Activated CD8-positive, alpha-beta memory T cell treated with anti-CD3 and anti-CD28 coated beads for 1 hour (primary cell): ENCODE results near the gene MTUS2.
"Not testable (repeated sequence)": the region's sequence is repeated elsewhere in the genome, so short reads cannot be mapped to it uniquely, and the experiment has no call there.

Experiments used
- DNase-seq, 2 donors: peaks; one replicate each; pipeline ENCODE4 v3.0.0-alpha.2; 2020; ENCODE audit warnings: low read depth in 1 of 2; ENCODE audit errors: extremely low read depth in 1 of 2

MTUS2 gene

DNA sequence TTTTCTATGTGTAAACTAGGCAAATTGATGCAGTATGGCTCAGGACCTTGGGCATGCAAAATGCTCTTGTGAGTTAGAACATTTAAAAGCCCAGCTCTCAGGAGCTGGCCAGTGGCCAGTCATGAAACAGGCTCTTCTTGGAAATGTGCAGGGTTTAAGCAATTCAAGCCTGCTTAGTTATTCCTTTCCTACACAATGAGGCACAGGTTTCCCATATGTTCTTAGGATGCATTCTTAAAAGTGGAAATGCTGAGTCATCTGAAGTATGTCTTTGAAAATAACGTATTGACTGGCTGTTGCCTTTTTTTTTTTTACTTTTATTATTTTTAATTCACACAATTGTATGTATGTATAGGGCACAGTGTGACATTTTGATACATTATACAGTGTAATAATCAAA, 474.7 kb downstream of the MTUS2 start:
- no peak for DNase-seq

DNA sequence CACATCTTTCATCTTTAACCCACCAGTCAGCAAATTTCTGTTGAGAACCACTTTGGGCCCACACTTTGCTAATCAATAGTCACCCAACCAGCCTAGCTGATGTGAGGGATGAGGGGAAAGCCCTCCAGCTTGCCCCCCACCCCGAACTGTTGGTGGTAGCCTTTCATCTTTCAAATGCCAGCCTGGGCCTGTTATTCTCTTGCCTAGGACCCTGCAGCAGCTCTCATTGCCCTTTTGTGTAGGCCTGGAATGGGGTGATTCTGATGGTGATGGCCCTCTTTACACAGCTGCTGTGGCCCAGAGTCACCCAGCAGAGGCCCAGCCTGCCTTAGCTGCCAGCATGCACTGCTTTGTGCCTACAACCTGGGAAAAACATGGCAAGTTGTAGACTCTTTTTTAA, 480.9 kb downstream of the MTUS2 start:
- DNase-seq = no peak

DNA sequence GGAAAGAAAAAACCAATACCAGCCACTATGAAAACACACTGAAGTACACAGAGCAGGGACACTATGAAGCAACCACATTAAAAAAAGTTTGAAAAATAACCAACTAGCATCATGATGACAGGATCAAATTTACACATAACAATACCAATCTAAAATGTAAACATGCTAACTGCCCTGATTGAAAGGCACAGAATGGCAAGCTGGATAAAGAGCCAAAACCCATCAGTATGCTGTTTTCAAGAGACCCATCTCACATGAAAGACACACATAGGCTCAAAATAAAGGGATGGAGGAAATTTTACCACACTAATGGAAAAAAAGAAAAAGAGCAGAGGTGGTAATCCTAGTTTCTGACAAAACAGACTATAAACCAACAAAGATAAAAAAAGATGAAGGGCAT, 484.0 kb downstream of the MTUS2 start:
- DNase-seq = no peak

DNA sequence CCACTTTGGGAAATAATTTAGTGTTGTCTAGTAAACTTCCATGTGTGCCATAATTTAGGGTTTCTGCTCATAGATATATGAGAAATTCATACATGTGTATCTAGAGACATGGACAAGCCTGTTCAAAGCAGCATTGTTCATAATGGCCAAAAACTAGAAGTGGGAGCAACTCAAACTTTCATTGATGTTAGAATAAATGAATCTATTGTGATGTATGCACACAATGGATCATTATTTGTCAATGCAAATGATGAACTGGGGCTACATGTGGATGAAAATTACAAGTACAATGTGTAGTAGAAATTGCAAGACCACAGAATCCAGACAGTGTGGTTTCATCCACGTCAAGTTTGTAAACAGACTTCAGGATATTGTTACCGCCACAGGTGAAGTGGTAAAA, 490.7 kb downstream of the MTUS2 start:
- no peak for DNase-seq

DNA sequence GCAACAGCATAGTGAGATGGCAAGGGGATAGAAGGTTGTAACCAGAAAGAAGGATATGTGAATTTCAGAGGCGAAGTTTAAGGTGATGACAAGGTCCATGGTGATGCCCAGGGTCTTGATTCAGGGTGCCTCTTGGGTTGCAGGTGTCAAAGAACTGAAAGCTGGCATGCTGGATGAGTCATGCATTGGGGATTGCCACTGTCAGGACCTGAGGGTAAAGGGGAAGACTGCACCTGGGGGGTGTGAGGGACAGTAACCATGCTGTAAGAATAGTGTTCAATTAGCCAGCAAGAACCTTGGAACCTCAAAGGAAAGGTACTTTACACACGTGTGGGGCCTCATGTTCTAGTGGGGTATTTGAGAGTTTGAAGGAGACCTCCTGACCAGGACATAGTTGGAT, 495.7 kb downstream of the MTUS2 start:
- DNase-seq = no peak

DNA sequence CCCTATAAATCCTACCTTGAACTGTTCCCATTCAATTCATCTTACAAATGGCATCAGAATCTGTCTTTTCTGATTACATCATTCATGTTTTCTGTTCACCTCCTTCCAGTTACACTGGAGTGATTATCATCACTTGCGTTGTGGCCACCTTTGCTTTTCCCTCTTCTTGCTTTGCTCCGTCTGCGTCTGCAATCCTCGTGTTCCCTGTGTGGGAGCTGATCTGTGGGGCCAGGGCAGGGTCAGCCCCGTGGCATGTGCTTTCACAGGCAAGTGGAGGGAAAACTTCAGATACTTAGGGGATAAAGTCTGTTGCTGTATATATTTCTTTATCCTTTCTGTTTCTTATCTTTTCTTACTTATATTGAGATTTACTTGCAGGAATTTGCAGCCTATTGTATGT, 497.7 kb downstream of the MTUS2 start:
- DNase-seq = no peak

DNA sequence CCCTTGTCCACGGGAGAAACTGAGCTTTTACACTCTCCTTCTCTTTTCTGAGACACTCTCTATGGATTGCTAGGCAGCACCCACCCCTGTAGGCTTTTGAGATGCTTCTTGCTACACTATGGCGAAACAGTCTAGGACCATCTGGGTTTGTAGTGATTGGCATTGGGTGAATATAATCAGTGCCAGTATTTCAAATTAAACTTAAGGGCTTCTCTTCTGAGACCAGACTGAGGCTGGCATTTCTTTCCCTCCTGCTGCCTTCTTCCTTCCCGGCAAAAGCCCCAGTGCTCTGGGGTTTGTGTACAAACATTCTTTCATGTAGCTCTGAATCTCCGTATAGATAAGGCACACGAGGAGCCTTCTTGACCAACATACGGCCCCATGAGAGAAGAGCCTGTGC, 498.6 kb downstream of the MTUS2 start:
- DNase-seq = no peak

DNA sequence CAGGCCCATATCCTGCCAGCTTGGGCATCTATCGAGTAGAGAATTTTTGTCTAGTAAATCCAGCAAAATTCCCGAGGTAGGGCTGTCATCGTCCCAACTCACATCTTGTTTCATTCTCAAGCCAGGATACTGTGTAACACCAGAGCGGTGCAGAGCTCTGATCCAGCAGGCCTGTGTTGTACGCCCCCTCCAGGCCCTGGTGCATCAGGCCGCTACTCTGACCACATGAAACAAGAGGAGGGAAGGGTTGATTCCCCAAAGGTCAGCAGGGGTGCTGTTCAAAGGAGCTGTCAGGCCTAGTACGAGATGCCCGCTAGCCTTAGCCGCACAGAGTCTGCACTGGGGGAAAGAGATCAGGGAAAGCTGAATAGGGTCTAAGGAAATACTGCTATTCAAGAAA, 499.3 kb downstream of the MTUS2 start:
- no peak for DNase-seq

DNA sequence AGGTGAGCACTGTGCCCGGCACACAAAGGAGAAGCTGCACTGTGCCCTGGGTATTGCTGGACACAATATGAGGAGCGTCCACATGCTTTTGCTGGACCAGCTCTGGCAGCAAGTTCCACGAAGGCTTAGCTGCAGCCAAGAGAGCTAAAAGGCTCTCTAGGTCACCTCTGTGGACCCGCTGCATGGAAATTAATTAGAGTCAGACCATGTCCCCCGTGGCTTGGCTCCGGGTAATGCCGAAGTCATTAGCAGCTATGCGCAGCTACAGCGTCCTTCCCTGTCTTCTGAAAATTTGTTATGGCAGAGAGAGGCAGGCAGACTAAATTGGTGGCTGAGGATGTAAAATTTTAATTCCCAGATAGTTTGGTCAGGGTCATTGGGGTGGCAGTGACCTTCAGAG, 503.8 kb downstream of the MTUS2 start:
- DNase-seq = no peak

DNA sequence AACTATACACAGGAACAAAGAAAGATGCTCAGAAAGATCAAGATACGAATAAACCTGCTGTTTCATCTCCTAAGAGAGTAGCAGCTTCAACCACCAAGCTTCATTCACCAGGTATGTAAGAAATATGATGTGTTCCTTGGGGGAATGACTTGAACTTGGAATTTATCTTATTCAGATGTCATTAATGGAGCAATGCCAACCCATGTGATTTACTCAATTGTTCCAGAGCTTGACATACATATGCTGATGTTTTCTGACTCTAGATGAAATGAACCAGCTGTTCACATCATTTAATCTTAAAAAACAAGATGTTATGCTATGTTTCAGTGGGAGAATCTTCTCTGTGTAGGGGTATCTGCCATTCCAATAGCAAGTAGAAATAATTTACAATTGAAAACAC, 504.5 kb downstream of the MTUS2 start:
- DNase-seq = no peak

DNA sequence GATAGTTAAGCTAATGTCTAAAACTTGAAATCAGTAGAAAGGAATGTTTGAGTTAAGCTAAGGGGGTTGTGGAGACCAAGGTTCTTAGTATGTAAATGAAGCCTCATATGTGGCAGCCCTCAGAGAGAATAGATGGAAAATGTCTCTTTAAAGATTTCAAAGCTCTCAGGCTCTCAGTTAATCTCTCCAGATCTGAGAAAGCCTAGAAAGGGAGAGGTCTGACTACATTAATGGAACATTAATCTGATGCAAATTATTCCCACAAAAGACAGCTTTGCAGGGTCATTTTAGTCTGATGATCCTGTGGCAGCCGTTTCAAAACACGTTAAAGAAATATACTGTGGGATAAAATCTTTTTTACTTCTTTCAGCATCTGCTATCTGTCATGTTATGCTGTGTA, 508.4 kb downstream of the MTUS2 start:
- DNase-seq = no peak

DNA sequence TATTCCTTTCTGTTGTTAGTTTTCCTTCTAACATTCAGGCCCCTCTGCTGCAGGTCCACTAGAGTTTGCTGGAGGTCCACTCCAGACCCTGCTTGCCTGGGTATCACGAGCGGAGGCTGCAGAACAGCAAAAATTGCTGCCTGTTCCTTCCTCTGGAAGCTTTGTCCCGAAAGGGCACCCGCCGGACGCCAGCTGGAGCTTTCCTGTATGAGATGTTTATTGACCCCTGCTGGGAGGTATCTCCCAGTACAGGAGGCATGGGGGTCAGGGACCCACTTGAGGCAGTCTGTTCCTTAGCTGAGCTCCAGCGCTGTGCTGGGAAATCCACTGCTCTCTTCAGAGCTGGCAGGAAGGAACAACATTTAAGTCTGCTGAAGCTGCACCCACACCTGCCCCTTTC, 516.2 kb downstream of the MTUS2 start:
- no peak for DNase-seq

DNA sequence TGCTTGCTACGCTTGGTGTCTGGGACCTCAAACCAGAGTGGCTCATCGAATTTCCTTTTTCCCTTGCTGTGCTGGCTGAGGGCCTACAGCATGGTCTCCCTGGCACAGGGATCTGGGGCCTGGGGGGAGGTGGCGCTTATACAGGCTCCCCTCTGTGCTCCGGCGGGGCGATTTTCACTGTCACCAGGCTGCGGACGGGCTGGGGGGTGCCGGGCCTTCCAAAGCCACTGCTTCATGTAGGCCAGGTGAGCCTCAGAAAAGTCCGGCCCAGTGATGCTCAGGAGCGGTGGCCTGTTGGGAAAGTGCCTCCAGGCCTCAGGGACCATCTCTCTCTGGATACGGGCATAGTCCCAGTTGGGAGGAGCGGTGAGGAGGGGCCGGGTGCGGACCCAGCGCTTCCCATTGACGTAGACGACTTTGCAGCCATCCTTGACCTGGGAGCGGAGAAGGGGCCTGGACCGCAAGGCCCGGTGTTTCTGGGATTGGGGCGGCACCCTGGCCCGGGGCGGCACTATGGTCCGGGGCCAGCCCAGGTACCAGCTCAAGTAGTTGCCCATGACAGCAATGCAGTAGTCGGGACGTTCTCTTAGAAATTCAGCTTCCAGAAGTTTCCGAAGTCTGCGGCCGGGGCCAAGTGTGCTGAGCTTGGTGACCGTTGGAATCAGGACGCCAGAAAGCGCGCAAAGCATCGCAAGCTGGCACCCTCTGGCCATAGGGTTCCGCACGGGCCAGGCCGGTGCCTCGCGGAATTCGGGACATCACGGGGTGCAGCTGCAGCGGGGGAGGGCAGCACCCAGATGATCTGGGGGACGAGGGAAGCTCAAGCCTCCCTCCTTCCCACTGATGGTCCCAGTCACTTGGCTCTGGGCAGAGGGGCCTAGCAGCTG, 519.5 kb downstream of the MTUS2 start:
- no peak for DNase-seq

DNA sequence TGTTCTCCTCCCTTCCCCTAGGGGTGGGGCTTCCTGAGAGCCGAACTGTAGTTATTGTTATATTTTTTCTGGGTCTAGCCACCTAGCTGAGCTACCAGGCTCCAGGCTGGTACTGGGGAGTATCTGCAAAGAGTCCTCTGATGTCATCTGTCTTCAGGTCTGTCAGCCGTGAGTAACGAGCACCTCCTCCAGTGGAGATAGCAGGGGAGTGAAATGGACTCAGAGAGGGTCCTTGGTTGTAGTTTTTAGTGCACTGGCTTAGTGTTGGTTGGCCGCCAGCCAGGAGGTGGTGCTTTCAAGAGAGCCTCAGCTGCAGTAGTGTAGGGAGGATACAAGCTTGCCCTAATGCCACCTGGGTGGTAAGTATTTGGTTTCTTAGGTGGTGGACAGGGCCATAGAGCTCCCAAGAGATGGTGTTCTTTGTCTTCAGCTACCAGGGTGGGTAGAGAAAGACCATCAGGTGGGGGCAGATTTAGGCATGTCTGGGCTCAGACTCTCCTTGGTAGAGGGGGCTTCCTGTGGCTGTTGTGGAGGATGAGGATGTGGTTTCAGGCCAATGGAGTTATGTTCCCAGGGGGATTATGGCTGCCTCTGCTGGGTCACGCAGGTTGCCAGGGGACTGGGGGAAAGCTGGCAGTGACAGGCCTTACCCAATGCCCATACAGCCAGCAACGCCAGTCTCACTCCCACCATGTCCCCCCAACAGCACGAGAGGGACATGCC, 525.9 kb downstream of the MTUS2 start:
- DNase-seq = not testable (repeated sequence)

DNA sequence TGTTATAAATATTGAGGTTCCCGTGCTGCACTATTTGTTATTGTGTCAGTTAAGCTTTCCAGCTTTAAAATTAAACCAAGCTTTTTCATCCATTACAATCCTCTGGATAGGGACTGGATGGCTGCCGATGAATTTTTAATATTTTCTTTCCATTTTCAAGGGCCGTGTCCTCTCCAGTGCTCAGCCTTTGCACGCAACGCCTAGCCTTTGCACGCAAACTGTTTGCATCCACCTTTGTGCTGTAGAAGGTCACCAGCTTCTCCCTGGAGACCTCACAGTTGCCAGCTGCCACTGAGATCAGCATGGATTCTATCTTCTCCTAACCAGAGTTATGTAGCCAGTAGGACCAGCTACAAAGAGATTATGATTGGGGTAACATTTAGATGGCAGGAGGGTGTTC, 534.9 kb downstream of the MTUS2 start:
- DNase-seq = no peak

DNA sequence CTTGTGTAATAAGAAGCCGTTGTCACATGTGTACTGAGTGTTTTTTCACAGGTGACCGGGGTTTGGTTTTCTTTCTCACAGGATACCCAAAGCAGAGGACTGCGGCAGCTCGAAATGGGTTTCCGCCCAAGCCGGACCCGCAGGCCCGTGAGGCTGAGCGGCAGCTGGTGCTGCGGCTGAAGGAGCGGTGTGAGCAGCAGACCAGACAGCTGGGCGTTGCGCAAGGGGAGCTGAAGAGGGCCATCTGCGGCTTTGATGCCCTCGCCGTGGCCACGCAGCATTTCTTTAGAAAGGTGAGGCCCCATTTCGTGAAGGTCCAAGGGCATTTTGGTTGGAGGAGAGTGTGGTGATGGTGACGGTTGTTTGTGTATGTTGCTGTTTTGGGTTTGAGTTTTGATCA, 539.0 kb downstream of the MTUS2 start:
- no peak for DNase-seq

DNA sequence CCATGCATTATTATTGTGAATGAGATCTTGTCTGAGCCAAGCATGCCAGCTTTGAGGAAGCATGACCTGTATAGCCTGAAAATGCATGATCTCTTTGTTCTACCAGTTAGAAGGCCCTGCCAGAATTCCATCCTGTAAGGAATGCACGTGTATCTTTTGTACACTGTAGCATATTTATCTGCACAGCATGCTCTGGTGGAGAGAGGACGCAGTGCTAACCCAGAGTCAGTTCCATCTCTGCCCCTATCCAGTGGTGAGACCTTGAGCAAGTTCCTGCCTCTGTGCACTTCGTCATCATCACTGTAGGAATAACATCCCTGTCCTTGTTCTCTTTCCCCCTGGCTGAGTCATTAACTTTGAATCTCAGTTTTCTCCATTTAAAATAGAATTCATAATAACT, 541.6 kb downstream of the MTUS2 start:
- DNase-seq = no peak

DNA sequence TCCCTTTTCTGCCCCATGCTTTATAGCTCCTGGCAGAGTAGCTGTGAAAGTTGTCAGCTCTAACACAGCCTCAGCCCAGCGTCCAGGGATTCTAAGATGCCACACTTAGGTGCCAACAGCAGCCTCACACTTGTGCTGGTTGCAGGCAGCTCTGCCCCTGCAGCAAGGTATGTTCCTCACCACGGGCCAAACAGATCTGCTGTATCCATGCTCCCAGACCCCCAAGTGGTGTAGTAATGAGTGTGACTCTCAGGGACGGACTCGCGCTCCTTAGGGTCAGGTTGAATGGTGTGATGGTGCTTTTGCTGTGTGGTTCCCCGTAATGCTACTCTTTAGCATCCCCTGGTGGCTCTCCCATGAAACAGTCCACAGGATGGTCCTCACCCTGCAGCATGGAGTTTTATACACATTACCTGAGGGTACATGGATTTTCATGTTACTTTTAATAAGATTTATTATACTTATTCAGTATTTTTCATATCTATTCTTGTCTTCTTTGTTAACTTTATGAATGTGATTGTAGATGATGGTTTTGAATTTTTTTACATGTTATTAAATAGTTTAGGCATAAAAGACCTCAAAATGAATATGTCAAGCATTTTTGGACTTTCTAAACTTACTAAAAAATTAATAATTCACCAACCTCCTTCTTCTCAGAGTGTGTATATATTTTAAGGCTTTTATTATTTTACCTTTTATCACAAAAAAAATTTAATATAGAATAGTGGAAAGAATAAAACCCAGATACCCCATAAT, 542.9 kb downstream of the MTUS2 start:
- peak in 1 of 2 donors; percentile 1 for DNase-seq

DNA sequence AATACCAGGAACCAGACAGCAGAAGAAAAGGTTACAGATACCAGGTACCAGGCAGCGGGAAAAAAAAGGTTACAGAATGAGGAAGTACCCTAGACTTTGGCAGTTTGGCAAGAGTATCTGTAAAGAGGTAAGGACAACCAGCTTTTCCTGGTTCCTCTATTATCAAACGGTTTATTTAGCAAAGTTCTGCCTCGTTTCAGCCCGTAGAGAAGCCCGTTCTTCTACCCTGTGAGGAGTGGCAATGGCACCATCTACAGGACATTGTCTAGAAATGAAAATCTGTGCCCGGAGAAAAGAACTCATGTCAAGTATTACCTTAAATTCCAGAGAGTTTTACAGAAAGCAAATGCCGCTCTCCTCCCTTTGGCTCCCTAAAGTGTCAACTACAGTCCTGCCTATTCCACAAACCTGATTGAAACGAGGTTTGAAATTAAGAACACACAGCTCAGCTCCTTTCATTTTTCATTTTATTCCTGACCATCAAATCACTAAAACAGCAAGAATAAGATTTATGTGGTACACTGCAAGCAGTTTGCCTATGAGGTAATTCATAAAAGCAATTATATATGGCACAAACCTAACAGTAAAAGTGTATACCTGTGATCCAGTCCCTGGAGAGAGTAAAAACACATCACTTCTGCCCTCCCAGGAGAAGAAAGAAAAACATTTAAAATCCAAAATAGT, 549.1 kb downstream of the MTUS2 start:
- DNase-seq = no peak

DNA sequence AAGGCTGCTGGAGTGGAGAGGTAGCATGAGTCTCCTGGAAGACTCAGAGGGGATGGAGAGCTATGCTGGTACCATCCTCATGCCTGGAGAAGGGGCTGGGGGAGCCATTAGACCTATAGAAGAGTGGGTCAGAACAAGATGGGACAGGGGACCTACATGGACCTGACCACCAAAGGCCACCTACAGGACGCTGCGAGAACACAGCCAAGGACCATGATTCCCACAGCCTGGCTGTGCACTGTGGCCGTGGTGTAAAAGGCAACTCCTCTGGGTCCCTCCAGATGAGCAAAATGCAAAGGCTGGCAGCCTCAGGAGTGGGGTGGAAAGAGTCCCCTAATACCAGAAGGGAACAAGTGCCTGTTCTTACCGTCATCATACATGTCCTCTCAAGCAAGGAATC, 559.1 kb downstream of the MTUS2 start:
- DNase-seq = no peak

DNA sequence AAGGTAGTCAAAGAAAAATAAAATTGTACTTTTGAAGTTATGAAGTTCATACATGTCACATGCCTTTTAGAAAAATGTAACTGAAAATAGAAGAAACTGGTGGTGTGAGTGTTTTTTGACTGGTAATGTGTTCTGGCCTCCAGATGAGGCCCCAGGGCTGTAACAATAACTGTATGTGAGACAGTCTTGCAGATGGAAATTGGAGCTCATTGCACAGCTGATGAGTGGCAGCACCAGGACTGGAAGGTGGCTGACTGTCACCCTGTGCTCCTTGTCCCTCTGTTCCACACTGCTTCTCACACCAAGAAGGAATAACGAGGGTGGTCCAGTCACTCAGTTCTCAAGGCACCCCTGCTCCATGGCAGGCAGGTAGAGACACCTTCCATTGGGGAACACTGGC, 559.7 kb downstream of the MTUS2 start:
- DNase-seq = no peak
